ENCODE data around the gene AARS1.
A peak's percentile ranks its signal among the peaks of the same experiment; 100 is the strongest.
"Not testable (repeated sequence)": the region's sequence is repeated elsewhere in the genome, so short reads cannot be mapped to it uniquely, and the experiment has no call there.

AARS1 gene

DNA sequence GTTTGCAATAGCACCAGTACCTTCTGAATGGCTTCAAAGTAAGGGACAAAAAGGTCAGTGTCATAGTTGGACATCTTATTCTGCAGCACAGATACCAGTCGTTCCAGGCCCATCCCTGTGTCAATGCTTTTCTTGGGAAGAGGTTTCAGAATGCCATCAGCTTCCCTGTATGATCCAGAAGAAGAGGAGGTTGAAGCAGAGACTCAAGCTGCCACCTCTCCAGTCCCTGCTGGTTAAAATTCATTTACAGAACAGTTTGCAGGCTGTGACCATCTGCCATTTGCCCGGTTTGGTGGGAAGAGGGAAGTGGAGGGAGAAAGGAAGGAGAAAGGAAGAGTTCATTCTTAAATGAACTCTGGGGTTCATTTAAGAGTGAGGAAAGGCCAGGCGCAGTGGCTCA, 19.1 kb downstream of the AARS1 start:
- no peak for DNase-seq

DNA sequence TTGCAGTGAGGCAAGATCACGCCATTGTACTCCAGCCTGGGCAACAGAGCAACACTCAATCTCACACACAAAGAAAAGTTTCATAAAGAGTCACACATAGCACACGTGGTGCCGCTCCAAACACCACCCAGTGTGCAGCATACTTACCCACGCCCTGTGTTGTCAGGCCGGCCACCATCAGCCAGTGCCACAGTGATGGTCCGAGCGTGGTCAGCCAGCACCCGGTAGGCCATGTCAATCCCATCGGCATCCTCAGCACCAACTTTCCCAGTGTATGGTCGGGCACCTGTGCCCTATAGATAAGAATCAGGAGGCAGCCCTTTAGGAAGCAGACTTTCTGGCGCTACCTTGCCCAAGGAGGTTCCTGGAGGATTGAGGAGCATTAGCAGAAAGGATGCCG, 19.8 kb downstream of the AARS1 start:
- DNase-seq: no peak

DNA sequence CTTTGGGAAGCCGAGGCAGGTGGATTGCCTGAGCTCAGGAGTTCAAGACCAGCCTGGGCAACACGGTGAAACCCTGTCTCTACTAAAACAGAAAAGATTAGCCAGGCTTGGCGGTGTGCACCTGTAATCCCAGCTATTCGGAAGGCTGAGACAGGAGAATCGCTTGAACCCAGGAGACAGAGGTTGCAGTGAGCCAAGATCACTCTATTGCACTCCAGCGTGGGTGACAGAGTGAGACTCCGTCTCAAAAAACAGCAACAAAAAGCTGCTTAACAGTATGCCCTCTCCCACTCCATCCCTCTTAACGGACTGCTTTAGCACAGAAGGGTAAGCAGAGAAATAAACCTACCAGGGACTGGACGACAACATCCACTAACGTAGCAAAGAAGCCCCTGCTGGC, 21.4 kb downstream of the AARS1 start:
- not testable (repeated sequence) for DNase-seq

DNA sequence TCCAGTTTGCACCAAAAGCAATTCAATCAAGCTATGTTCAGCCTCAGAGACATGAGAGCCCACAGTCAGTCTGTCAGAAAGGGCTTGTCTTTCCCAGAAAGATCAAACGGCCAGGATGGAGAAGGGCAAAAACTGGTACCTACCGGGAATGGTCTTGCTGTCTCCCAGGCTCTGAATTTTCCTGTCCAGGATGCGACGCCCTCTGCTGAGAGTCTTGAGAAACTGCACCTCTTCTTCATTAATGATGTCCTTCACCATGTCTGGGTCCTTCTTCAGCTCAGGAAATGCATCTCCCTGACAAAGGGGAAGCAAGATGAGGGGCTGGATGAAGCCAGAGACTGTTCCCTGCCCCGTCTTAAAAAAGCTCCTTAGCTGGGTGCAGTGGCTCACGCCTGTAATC, 21.8 kb downstream of the AARS1 start:
- DNase-seq: no peak

DNA sequence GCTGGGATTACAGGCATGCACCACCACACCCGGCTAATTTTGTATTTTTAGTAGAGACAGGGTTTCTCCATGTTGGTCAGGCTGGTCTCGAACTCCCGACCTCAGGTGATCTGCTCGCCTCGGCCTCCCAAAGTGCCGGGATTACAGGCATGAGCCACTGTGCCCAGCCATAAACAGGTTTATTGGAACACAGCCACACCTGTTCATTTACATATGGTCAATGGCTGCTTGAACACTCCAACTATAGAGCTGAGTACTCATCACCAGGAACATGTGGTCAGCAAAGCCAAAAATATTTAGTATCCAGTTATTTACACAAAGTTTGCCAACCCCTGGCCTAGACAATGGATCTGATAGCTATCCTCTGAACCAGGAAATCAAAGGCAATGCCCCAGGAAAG, 29.4 kb downstream of the AARS1 start:
- DNase-seq: not testable (repeated sequence)

DNA sequence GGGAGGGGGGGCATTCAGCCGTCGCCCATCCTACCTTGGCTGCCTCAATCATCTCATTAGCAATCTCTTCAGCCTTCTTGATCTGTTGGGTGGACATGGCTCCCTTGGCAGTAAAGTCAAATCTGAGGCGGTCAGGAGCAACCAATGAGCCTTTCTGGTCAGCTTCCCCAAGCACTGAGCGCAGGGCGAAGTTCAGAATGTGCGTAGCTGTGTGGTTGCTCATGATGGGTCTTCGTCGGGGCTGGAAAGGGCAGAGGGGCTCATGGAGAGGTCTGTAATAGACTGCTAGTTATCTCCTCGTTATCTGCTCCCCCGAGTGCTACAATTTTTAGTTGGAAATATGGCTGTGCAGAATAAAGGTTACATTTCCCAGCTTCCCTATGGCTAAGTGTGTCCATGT, 30.4 kb downstream of the AARS1 start:
- DNase-seq: peak; percentile 40

DNA sequence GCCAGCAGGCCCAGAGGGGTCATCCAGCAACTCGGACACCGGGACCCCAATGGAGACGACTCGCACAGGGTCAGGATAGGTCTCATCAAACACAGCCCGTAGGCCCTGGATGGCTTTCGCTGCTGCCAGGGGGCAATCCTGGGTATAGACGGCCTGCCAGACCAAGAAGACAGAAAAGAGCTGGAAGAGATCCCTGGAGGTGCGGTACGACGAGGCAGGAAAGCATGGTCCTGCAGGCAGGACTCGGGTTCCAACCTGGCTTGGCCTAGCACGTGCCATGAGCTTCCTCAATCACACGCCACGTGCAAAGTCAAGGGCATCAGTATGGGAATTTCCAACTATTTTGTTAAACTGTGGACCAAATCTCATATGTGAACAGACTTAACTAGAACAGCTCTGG, 31.2 kb downstream of the AARS1 start:
- DNase-seq: peak; percentile 44

DNA sequence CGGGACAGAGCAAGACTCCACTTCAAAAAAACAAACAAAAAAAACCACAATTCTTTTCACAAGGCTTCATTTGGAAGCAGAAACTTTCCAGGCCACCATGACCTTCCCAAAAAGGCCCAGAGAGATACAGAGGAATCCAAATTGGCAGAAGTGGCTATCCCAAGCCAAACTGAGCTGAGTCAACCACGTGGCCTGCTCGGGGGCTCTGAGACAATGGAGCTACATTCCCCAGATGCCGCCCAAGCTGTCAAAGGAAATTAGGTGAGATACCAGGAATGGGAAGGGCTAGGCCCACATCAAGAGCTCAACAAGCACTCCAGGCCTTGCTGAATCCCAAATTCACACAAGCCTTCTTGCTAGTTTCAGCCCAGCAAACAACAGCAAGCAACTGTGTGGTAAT, 31.9 kb downstream of the AARS1 start:
- no peak for DNase-seq

DNA sequence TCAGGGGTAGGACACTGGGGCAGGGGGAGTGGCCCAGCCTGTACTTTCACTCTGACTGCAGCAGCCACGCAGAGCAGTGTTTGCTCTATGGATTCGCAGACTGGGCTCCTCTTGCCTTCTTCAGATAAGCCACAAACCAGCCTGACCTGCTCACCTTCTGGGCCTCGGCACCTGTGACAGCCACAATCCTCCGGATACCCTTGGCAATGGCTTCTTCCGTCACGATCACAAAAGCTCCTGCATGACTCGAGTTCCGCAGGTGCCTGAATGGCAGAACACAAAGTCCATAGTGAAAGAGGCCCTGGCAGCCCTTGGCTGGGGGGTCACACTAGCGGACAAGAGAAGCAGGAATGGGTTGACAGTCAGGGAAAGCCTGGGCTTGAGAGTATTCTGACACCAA, 33.7 kb downstream of the AARS1 start:
- peak; percentile 46 for DNase-seq

DNA sequence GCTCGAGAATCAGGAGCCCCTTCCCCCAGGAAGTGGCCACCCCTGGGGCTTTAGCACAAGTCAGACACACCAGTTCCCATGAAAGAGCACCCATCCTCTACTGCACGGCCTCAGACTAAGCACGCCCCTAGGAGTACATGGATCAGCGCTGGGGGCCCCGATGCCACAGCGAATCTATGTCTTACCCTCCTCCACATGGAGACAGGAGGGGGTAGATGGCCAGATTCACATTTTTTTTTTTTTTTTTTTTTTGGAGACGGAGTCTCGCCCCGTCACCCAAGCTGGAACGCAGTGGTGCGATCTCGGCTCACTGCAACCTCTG, 34.4 kb downstream of the AARS1 start:
- peak; percentile 44 for DNase-seq

DNA sequence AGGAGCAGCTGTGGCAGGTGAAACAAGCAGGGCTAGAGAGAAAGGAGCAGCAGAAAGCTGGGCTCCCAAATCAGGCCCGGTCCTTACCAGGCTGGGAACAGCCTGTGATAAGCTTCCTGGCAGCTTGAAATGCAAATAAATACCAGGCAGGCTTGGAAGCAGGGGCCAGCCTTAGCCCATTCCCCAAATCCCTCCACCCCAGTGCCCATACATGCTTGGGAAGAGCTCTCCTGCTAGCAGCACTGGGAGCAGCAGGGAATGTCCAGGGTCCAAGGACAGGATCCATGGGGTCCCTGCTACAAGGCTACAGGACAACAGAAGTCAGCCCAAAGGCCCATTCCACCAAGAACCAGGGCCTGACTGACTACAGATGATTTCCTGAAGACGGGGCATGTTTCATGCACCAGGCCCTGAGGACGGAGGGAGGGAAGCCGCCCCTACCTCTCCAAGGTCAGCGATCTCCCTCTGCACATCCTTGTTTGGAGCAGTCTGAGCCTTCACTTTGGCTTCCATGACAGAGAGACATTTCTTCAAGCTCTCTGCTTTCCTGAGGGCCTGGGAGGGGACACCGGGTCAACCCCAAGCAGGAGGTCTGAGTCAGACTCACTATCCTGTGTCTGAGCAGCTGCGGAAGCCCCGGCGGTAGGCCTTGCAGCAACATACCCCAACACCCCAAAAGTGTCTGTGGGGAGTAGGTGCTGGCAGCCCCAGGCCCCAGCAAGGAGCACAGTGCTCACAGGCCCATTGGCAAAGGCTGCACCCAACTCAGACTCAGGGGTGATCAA, 34.9 kb downstream of the AARS1 start:
- peak; percentile 46 for DNase-seq

DNA sequence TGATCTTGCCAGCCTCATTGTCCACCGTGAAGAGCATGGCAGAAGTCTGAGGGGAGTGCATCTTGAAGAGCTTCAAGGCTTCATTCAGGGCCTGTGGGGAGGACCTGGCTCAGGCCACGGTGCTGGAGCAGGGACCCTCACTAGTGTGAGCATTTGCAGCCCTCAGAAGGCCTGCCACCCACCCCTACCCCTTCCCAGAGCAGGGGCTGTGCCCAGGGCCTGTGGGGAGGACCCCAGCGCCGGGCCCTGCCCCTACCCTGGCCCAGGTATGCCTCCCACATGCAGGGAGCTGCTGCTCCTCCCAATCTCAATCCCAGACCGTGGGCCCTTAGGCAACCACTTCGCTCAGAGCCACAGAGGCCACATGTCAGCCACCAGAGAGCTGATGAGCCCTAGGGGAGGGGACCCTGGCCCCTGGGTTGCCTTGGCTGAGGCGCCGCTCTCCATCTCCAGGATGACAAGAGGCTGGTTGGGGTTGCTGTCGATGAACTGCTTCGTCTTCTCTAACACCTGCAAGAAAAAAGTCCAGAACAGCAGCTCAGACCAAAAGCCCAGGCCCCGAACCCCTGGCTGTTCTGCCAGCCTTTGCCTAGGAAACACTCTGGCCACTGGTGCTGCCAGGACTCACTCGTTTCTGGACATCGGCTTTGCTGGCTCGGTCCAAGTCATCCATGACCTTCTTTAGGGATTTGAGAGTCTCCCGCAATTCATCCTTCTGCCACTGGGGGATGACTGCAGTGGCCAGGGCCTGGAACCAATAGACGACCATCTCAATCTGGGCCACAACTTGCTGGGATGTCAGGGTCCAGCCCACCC, 35.8 kb downstream of the AARS1 start:
- DNase-seq: peak; percentile 60

DNA sequence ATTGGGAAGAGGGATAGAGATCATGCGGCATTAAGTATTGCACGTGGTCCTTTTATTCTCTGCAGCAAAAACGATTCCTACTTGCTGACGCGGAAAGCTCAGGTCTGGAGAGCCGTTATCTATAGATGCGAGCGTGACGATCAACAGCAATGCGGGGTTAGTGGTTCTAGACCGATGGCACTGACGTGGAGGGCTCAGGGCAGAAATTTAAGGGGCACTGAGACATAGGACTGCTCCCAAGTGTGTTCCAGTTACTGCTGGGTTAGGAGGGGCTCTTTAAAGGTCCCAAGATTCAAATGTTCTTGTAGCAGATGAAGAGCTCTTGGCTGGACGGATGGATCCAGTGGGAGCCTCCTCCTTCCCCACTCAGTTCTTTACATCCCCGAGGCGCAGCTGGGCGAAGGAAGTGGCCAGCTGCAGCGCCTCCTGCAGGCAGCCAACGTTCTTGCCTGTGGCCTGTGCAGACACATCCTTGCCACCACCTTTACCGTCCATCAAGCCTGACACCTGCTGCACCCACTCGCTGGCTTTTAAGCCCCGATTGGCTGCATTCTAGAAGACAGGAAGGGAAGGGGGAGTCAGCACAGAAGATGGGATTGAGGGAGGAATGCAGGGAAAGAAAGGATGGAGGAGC, 36.8 kb downstream of the AARS1 start:
- peak; percentile 71 for DNase-seq

DNA sequence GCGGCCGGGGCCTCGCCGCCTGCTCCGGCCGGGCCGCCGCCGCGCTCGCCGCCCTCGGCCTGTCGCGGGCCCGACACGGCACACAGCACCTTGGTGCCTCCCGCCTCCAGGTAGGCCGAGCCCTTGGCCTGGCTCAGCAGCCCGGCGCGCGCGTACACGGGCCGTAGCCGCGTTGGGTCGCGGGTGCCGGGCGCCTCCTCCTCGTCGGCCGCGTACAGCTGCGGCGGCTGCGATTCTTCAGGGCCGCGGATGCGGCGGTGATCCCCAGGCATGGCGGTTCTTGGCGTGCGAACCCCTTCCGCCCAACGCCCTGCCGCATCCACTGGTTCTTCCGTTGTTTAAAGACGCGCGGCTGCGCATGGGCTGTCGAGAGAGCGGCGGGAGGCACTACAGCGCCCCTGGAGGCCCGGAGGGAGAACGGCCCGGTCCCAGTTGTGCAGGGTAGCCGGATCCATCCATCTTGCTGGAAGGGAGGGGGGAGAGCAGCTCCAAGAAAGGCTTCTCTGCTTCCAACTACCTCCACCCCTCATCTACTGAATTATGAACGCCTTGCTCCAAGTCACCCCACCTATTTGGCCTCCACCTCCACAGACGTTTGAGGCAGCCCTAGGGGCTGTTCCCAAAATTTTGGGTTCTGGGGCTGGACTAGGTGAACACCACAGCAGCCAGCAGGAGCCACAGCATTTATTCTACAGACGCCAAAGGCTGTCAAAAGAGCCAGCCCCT, 37.5 kb downstream of the AARS1 start, which contains the start of gene EXOSC6:
TSS of gene EXOSC6 (minus strand) at position 312 of the 726 bp plus-strand sequence. CDS start at position 272, 40 bp downstream.
- DNase-seq: peak; percentile 95

DNA sequence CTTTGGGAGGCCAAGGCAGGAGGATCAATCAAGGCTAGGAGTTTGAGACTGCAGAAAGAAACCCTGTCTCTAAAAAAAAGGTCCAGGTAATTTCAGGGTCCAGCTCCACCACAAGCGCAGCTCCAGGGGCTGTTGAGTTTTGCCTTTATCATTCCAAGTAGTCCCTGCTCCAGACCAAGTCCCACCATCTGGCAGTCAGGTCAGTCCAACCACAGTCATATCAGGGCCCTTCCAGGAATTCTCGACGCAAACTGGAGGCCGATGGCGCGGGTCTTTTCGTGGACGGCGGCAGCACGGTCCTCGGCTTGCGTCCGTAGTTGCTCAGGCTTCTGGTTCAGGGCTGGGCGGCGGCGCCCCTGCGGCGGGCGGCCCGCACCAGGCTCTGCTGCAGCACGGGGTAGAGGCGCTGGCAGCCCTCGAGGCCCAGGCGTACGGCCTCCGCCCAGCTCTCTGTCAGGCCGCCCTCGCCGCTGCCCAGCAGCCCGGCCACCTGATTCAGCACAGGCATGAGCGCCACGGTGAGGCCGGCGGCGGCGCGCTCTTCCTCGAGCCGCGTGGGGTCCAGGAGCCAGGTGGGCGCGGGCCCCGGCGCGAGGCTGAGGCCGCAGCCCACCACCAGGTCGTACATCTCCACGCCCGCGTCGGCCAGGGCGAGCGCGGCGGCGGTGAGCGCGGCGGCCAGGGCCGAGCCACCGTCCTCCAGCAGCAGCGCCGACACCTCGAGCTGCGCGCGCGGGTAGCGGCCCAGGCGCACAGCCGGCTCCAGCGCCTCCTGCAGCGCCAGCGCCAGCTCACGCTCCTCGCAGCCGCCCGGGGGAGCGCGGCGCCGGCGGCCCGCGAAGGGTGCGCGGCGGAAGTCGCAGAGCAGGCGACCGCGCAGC, 38.3 kb downstream of the AARS1 start:
- peak; percentile 73 for DNase-seq

DNA sequence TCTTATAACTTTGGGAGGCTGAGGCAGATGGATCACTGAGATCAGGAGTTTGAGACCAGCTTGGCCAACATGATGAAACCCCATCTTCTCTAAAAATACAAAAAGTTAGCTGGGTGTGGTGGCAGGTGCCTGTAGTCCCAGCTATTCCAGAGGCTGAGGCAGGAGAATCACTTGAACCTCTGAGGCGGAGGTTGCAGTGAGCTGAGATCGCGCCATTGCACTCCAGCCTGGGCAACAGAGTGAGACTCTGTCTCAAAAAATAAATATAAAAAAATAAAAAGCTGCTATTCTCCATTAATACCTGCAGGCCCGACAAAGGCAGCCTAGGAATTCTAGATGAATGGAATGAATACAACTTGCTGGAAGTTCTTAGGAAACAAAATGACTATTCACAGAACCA, 39.6 kb downstream of the AARS1 start:
- DNase-seq: not testable (repeated sequence)

DNA sequence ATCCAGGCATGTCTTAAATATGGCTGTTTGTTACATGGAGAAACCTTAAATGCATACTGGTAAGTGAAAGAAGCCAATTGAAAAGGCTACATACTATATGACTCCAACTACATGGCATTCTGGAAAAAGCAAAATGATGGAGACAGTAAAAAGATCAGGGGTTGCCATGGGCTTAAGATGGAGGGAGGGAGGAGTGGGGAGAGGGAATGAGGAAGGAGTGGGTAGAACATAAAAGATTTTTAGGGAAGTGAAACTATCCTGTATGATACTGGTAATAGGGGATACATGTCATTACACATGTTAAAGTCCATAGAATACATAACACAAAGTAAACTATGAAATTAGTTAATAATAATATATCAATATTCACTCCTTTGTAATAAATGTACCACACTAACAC, 50.5 kb downstream of the AARS1 start:
- DNase-seq: not testable (repeated sequence)

DNA sequence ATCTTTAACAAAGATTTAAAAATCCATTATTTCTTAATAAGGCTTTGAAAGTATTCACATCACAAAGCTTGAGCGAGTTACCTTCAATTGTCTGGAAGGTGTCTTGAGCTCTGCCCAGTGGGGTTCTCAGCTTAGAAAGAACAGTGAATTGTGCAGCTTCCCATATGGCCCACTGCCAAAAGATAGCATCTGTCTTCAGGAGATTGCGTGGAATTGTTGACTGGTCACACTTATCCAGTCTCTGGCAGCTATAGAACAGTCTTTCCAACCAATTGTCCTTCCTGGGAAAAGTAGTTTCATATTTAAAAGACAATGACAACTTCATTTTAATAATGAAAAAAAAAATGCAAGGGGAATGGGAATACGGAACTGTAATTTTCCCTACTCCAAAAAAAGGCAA, 57.5 kb downstream of the AARS1 start:
- DNase-seq: not testable (repeated sequence)

DNA sequence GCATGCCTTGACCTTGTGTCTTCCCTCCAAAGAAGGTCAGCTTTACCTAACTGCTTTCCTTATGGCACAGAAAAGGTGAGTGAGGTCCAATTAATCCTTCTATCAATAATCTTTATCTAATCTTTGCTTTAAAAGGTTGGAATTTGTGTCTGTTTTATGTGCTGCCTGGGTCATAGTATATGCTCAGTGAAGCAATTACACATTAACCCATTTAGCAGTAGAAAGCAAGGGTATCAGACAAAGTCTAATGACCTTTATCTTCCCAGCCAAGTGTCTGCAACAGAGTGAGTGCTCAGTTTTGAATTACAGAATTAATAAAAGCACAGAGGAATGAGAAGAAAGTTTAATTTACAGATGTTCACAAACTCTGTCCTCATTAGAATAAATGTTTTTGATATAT, 63.3 kb downstream of the AARS1 start:
- not testable (repeated sequence) for DNase-seq

DNA sequence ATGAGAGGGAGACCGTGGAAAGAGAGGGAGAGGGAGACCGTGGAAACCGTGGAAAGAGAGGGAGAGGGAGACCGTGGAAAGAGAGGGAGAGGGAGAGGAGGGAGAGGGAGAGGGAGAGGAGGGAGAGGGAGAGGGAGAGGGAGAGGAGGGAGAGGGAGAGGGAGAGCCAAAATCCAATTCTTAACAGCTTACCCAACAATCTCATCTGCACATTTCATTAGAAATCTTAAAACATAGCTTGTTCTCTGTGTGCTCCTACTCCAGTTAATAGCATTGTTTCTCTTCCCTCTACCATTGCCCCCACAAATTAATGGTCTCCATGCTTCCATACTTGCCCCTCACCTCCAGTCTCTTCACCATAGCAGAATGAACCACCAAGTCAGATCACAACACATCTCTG, 63.9 kb downstream of the AARS1 start:
- not testable (repeated sequence) for DNase-seq

DNA sequence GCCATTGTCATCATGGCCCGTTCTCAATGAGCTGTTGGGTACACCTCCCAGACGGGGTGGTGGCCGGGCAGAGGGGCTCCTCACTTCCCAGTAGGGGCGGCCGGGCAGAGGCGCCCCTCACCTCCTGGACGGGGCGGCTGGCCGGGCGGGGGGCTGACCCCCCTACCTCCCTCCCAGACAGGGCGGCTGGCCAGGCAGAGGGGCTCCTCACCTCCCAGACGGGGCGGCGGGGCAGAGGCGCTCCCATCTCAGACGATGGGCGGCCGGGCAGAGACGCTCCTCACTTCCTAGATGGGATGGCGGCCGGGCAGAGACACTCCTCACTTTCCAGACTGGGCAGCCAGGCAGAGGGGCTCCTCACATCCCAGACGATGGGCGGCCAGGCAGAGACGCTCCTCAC, 64.7 kb downstream of the AARS1 start:
- not testable (repeated sequence) for DNase-seq

DNA sequence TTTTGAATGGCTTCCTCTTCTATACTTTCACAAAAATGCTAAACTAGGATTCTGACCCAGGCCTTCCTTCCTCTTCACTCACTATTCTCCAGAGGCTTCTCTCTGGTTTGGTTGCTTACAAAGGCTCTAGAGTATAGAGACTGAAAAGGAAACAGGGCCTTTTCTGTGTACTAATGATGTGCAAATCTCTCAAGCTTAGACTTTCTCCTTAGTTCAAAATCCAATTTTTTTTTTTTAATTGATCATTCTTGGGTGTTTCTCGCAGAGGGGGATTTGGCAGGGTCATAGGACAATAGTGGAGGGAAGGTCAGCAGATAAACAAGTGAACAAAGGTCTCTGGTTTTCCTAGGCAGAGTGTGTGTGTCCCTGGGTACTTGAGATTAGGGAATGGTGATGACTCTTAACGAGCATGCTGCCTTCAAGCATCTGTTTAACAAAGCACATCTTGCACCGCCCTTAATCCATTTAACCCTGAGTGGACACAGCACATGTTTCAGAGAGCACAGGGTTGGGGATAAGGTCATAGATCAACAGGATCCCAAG, 65.3 kb downstream of the AARS1 start:
- DNase-seq: not testable (repeated sequence)

All from activated CD8-positive, alpha-beta memory T cell treated with anti-CD3 and anti-CD28 coated beads, Interleukin-2, amount 50 U/mL, for 48 hours (primary cell).